Calu3 (cell line): ENCODE measurements around the gene RAB17. TPM values are rescaled to one million over a fixed set of nuclear protein-coding genes. Genes with fewer than 3 reads are reported as not detected.

Source experiments
- BruUV-seq: library from RNA; stranded (reverse); fragments of 400-500 nt; replicated peaks from 2 replicates; lab custom pipeline; 2021; lab: Mats Ljungman, UMichigan
- CTCF ChIA-PET: fragments of 300-600 bp; sonication (Branson Sonifier 250); formaldehyde crosslinking; loops from one replicate; lab custom pipeline; 2022; ENCODE audit warnings: antibody characterized with exemption; lab: Charles Lee
- DNase-seq: peaks from one replicate; pipeline ENCODE4 v3.0.0; 2022
- H3K27ac Mint-ChIP-seq: one replicate; pipeline ENCODE4 v1.8.0; 2022; ENCODE audit warnings: mixed read lengths; ENCODE audit not compliant: unreplicated experiment
- H3K27me3 Mint-ChIP-seq: one replicate; pipeline ENCODE4 v1.8.0; 2022; ENCODE audit warnings: mixed read lengths; ENCODE audit not compliant: unreplicated experiment
- H3K36me3 Mint-ChIP-seq: one replicate; pipeline ENCODE4 v1.8.0; 2022; ENCODE audit warnings: mild to moderate bottlenecking, moderate library complexity, mixed read lengths; ENCODE audit not compliant: insufficient read depth, unreplicated experiment
- H3K4me1 Mint-ChIP-seq: one replicate; pipeline ENCODE4 v1.8.0; 2022; ENCODE audit warnings: mild to moderate bottlenecking, low read depth, mixed read lengths; ENCODE audit not compliant: unreplicated experiment
- H3K4me3 Mint-ChIP-seq: one replicate; pipeline ENCODE4 v1.8.0; 2022; ENCODE audit warnings: mild to moderate bottlenecking, low read depth, moderate library complexity, mixed read lengths; ENCODE audit not compliant: unreplicated experiment
- H3K9me3 Mint-ChIP-seq: one replicate; pipeline ENCODE4 v1.8.0; 2022; ENCODE audit warnings: low read depth, mixed read lengths; ENCODE audit not compliant: unreplicated experiment
- CTCF ChIP-seq: fragments of 200-600 bp; IDR thresholded peaks from one replicate; pipeline ENCODE4 v1.8.0; 2022; ENCODE audit warnings: antibody characterized with exemption; ENCODE audit not compliant: unreplicated experiment
- intact Hi-C: fragments of 100-400 bp; cut with micrococcal nuclease; formaldehyde crosslinking; loops from one replicate; pipeline ENCODE4 v1.10.0; 2022; ENCODE audit not compliant: unreplicated experiment
- total RNA-seq: library from RNA; stranded (reverse); gene quantifications from 2 replicates; pipeline ENCODE4 v1.2.3, GENCODE V29; 2022

RAB17 gene
- total RNA-seq, 1 experiment from 2014 or later: 33.3 TPM

- no peak for TF ChIP-seq CTCF
- H3K27me3 Mint-ChIP-seq: no peaks in the 10 kb centered on the region
- DNase-seq: no peak
- H3K4me3 Mint-ChIP-seq: no peak overlapping the region
- BruUV-seq: no TSS peak
- H3K36me3 Mint-ChIP-seq: peaks cover 4% of the 10 kb centered on the region
- CTCF ChIA-PET: no interaction called here
- intact Hi-C loops: no loop called here
- no peaks in the 10 kb centered on the region for H3K9me3 Mint-ChIP-seq
- H3K27ac Mint-ChIP-seq: no peak overlapping the region
- no peaks in the 10 kb centered on the region for H3K4me1 Mint-ChIP-seq
These were observed 52.4 kb downstream of the RAB17 start for GRCh38 chr2:237538001-237538720.

GRCh38 chr2:237536617-237537016 is 53.9 kb downstream of the RAB17 start:
- no peak for DNase-seq
- CTCF ChIA-PET: no interaction called here
- no TSS peak for BruUV-seq
- no peak overlapping the region for H3K27ac Mint-ChIP-seq
- no peak for TF ChIP-seq CTCF
- intact Hi-C loops: no loop called here
- no peaks in the 10 kb centered on the region for H3K27me3 Mint-ChIP-seq
- H3K4me3 Mint-ChIP-seq: no peak overlapping the region
- H3K9me3 Mint-ChIP-seq: no peaks in the 10 kb centered on the region
- H3K36me3 Mint-ChIP-seq: peaks cover 4% of the 10 kb centered on the region
- no peaks in the 10 kb centered on the region for H3K4me1 Mint-ChIP-seq

GRCh38 chr2:237536083-237536415 is 54.5 kb downstream of the RAB17 start:
- Mint-ChIP-seq H3K4me1 (no peaks in the 10 kb centered on the region), H3K27ac (no peak overlapping the region), H3K36me3 (peaks cover 3% of the 10 kb centered on the region), H3K9me3 (no peaks in the 10 kb centered on the region), H3K27me3 (no peaks in the 10 kb centered on the region), H3K4me3 (no peak overlapping the region)
- TF ChIP-seq CTCF: no peak
- CTCF ChIA-PET: no interaction called here
- intact Hi-C loops: no loop called here
- no TSS peak for BruUV-seq
- no peak for DNase-seq

- H3K9me3 Mint-ChIP-seq: no peaks in the 10 kb centered on the region
- no peak for DNase-seq
- no peak overlapping the region for H3K27ac Mint-ChIP-seq
- no peak for TF ChIP-seq CTCF
- no peaks in the 10 kb centered on the region for H3K36me3 Mint-ChIP-seq
- CTCF ChIA-PET: no interaction called here
- no TSS peak for BruUV-seq
- H3K4me1 Mint-ChIP-seq: no peaks in the 10 kb centered on the region
- H3K27me3 Mint-ChIP-seq: no peaks in the 10 kb centered on the region
- H3K4me3 Mint-ChIP-seq: no peak overlapping the region
- intact Hi-C loops: no loop called here
These were observed 55.0 kb downstream of the RAB17 start for GRCh38 chr2:237535385-237536082.
